HCT116 (cell line): ENCODE results near the gene NEURL1. TPM values are rescaled to one million over a fixed set of nuclear protein-coding genes. Genes with fewer than 3 reads are reported as not detected.

Source experiments
- ATAC-seq: fragments of 200-7000 bp; cut with Tn5 transposase; 2 replicates; pipeline ENCODE4 v1.9.1; 2020; ENCODE audit warnings: mild to moderate bottlenecking, moderate library complexity
- BruUV-seq: library from RNA; stranded (reverse); fragments of 400-500 nt; replicated peaks from 2 replicates; lab custom pipeline; 2021; lab: Mats Ljungman, UMichigan
- CTCF ChIA-PET: fragments of 300-600 bp; sonication (Branson Sonifier 250); formaldehyde crosslinking; loops from one replicate; lab custom pipeline; 2021; ENCODE audit warnings: antibody characterized with exemption; lab: Charles Lee
- POLR2A ChIA-PET: fragments of 300-600, 350-600 bp; sonication (Branson Sonifier 250); formaldehyde crosslinking; loops from one replicate; lab custom pipeline; 2021; ENCODE audit warnings: antibody characterized with exemption; lab: Charles Lee
- RAD21 ChIA-PET, 2 experiments: fragments of 300-600 bp; sonication (Branson Sonifier 250); formaldehyde crosslinking; loops; one replicate each; lab custom pipeline; 2023; ENCODE audit warnings: low total read pairs in 2 of 2; ENCODE audit not compliant: uncharacterized antibody in 2 of 2, unreplicated experiment in 2 of 2, low non-redundant PET in 1 of 2; lab: Charles Lee
- DNase-seq: peaks from one replicate; pipeline ENCODE4 v3.0.0-alpha.2; 2010; ENCODE audit warnings: low read depth, low spot score
- H2AFZ ChIP-seq: fragments of 200-600 bp; shearing (Covaris generic), sonication (generic); 2 replicates; pipeline ENCODE4 v1.6.1; 2017; ENCODE audit warnings: low read depth, mixed run types, mixed read lengths, antibody characterized with exemption, low read length; ENCODE audit not compliant: poor library complexity, severe bottlenecking
- H3K27ac ChIP-seq: 2 replicates; pipeline ENCODE4 v1.5.1; 2012; ENCODE audit warnings: low read depth, low read length
- H3K27me3 ChIP-seq: fragments of 200-600 bp; sonication (generic); 2 replicates; pipeline ENCODE4 v1.6.1; 2016; ENCODE audit warnings: mixed run types, low read length, mixed read lengths; ENCODE audit not compliant: insufficient read depth
- H3K36me3 ChIP-seq, 2 experiments: fragments of 200-500 bp in 1 of 2; fragments of 200-600 bp in 1 of 2; sonication (Bioruptor generic) in 1 of 2; sonication (generic) in 1 of 2; 2 replicates each; pipeline versions ENCODE4 v1.5.1 to v1.6.1; 2014 to 2016; ENCODE audit warnings: low read length in 2 of 2, inconsistent platforms in 1 of 2, mixed read lengths in 1 of 2, mixed run types in 1 of 2; ENCODE audit not compliant: insufficient read depth in 2 of 2, control insufficient read depth in 1 of 2
- H3K4me1 ChIP-seq, 2 experiments: fragments of 200-600 bp in 1 of 2; sonication (generic) in 1 of 2; 2 replicates each; pipeline versions ENCODE4 v1.5.1 to v1.6.1; 2012 to 2017; ENCODE audit warnings: low read length in 2 of 2, inconsistent platforms in 1 of 2, mild to moderate bottlenecking in 1 of 2, mixed read lengths in 1 of 2, mixed run types in 1 of 2, moderate library complexity in 1 of 2; ENCODE audit not compliant: insufficient read depth in 2 of 2, control insufficient read depth in 1 of 2
- H3K4me2 ChIP-seq: fragments of 200-600 bp; sonication (generic); 2 replicates; pipeline ENCODE4 v1.6.1; 2017; ENCODE audit warnings: mixed run types, low read length, mixed read lengths
- H3K4me3 ChIP-seq, 2 experiments: fragments of 200-600 bp in 1 of 2; sonication (generic) in 1 of 2; replicated peaks in 1 of 2; 2 replicates each; pipeline ENCODE4 v1.5.1; 2011 to 2016; ENCODE audit warnings: low read length in 2 of 2, control low read depth in 1 of 2, low read depth in 1 of 2, mild to moderate bottlenecking in 1 of 2, mixed read lengths in 1 of 2, mixed run types in 1 of 2
- H3K79me2 ChIP-seq: fragments of 200-600 bp; sonication (generic); 2 replicates; pipeline ENCODE4 v1.6.1; 2017; ENCODE audit warnings: mild to moderate bottlenecking, mixed run types, low read length, moderate library complexity, mixed read lengths; ENCODE audit not compliant: insufficient read depth
- H3K9ac ChIP-seq: fragments of 200-600 bp; sonication (generic); 2 replicates; pipeline ENCODE4 v1.6.1; 2016; ENCODE audit warnings: low read length, mixed read lengths
- H3K9me2 ChIP-seq: fragments of 200-600 bp; sonication (generic), shearing (Covaris generic); 2 replicates; pipeline ENCODE4 v1.6.1; 2017; ENCODE audit warnings: mixed run types, mild to moderate bottlenecking, moderate library complexity; ENCODE audit not compliant: insufficient read depth
- H3K9me3 ChIP-seq, 2 experiments: fragments of 200-500 bp in 1 of 2; fragments of 200-600 bp in 1 of 2; sonication (Bioruptor generic) in 1 of 2; sonication (generic) in 1 of 2; 2 replicates each; pipeline ENCODE4 v1.6.1; 2014 to 2017; ENCODE audit warnings: low read length in 2 of 2, mixed read lengths in 2 of 2, inconsistent platforms in 1 of 2, low read depth in 1 of 2, mild to moderate bottlenecking in 1 of 2, mixed run types in 1 of 2, moderate library complexity in 1 of 2; ENCODE audit not compliant: control insufficient read depth in 1 of 2, insufficient read depth in 1 of 2
- H4K20me1 ChIP-seq: fragments of 200-600 bp; sonication (generic), shearing (Covaris generic); 2 replicates; pipeline ENCODE4 v1.6.1; 2017; ENCODE audit warnings: mixed run types, mild to moderate bottlenecking, moderate library complexity; ENCODE audit not compliant: insufficient read depth
- CEBPB ChIP-seq: IDR thresholded peaks from 2 replicates; pipeline ENCODE4 v1.6.1; 2012; ENCODE audit warnings: low read depth
- CTCF ChIP-seq, 3 experiments: fragments of 200-600 bp in 1 of 3; sonication (generic) in 1 of 3; IDR thresholded peaks in 2 of 3; conservative IDR thresholded peaks in 1 of 3; 2 replicates each; pipeline ENCODE4 v1.5.1; 2012 to 2017; ENCODE audit warnings: low read depth in 2 of 3, low read length in 2 of 3, antibody characterized with exemption in 1 of 3, borderline replicate concordance in 1 of 3, control low read depth in 1 of 3, mild to moderate bottlenecking in 1 of 3, mixed read lengths in 1 of 3, mixed run types in 1 of 3, moderate library complexity in 1 of 3; ENCODE audit not compliant: insufficient read depth in 1 of 3
- ELF1 ChIP-seq: IDR thresholded peaks from 2 replicates; pipeline ENCODE4 v1.6.1; 2012; ENCODE audit warnings: low read depth, borderline replicate concordance
- FOSL1 ChIP-seq: IDR thresholded peaks from 2 replicates; pipeline ENCODE4 v1.6.1; 2012; ENCODE audit warnings: low read depth
- MAX ChIP-seq: IDR thresholded peaks from 2 replicates; pipeline ENCODE4 v1.6.1; 2012
- POLR2AphosphoS5 ChIP-seq: IDR thresholded peaks from 2 replicates; pipeline ENCODE4 v1.6.1; 2011; ENCODE audit warnings: mild to moderate bottlenecking, low read depth, low read length, moderate library complexity
- RAD21 ChIP-seq: IDR thresholded peaks from 2 replicates; pipeline ENCODE4 v1.6.1; 2012; ENCODE audit warnings: low read depth, mild to moderate bottlenecking
- SP1 ChIP-seq: IDR thresholded peaks from 2 replicates; pipeline ENCODE4 v1.6.1; 2012; ENCODE audit warnings: low read depth
- TCF7L2 ChIP-seq: IDR thresholded peaks from 2 replicates; pipeline ENCODE4 v1.7.0; 2011; ENCODE audit warnings: borderline replicate concordance, inconsistent platforms; ENCODE audit not compliant: insufficient read depth, insufficient read length; ENCODE audit errors: extremely low read depth
- YY1 ChIP-seq: IDR thresholded peaks from 2 replicates; pipeline ENCODE4 v1.6.1; 2011; ENCODE audit warnings: low read length, low read depth, moderate library complexity, mild to moderate bottlenecking; ENCODE audit not compliant: insufficient replicate concordance; ENCODE audit errors: extremely low read depth
- ZBTB33 ChIP-seq: IDR thresholded peaks from 2 replicates; pipeline ENCODE4 v1.6.1; 2011; ENCODE audit warnings: mild to moderate bottlenecking, low read length, moderate library complexity; ENCODE audit not compliant: insufficient replicate concordance; ENCODE audit errors: extremely low read depth
- intact Hi-C: fragments of 100-400 bp; cut with micrococcal nuclease; formaldehyde crosslinking; loops from 2 replicates; pipeline ENCODE4 v1.10.0; 2022
- total RNA-seq: library from RNA; stranded (reverse); gene quantifications from one replicate; pipeline ENCODE4 v1.2.1, GENCODE V29; 2021; ENCODE audit not compliant: unreplicated experiment

NEURL1 gene
- total RNA-seq, 1 experiment from 2014 or later = 1.4 TPM

- ChIA-PET RAD21 (no interaction called here), CTCF (no interaction called here), POLR2A (no interaction called here)
- no peak overlapping the region for H3K4me3 ChIP-seq
- TF ChIP-seq POLR2AphosphoS5 (no peak), RAD21 (no peak), MAX (no peak), TCF7L2 (no peak), ZBTB33 (no peak), ELF1 (no peak), YY1 (no peak), SP1 (no peak), FOSL1 (no peak), CTCF (IDR thresholded peaks at IDR 0.05 in 2 of 3, conservative IDR thresholded peaks at IDR 0.05 in 1 of 3; ENCODE audit: borderline replicate concordance in 1 of 3, insufficient read depth in 1 of 3, low read depth in 2 of 3, low read length in 2 of 3) (no peak), CEBPB (no peak)
- no peak for DNase-seq
- no TSS peak for BruUV-seq
- no peak overlapping the region for H3K9ac ChIP-seq
- intact Hi-C loops = no loop called here
- no peaks in the 10 kb centered on the region for H4K20me1 ChIP-seq
- no peak for ATAC-seq
- H2AFZ ChIP-seq = no peak overlapping the region
- no peaks in the 10 kb centered on the region for H3K9me3 ChIP-seq
- H3K79me2 ChIP-seq = no peaks in the 10 kb centered on the region
- no peaks in the 10 kb centered on the region for H3K36me3 ChIP-seq
- H3K27ac ChIP-seq = no peak overlapping the region
- no peak overlapping the region for H3K4me2 ChIP-seq
- H3K27me3 ChIP-seq = no peaks in the 10 kb centered on the region
- no peaks in the 10 kb centered on the region for H3K4me1 ChIP-seq
- H3K9me2 ChIP-seq = no peaks in the 10 kb centered on the region
These were observed 126.8 kb downstream of the NEURL1 start for GRCh38 chr10:103620352-103620740.
